ENCODE results near the gene XRCC3.

GRCh38 chr14:103686831-103687485 is 28.3 kb downstream of the XRCC3 start:
- TF ChIP-seq, protein P1, sequence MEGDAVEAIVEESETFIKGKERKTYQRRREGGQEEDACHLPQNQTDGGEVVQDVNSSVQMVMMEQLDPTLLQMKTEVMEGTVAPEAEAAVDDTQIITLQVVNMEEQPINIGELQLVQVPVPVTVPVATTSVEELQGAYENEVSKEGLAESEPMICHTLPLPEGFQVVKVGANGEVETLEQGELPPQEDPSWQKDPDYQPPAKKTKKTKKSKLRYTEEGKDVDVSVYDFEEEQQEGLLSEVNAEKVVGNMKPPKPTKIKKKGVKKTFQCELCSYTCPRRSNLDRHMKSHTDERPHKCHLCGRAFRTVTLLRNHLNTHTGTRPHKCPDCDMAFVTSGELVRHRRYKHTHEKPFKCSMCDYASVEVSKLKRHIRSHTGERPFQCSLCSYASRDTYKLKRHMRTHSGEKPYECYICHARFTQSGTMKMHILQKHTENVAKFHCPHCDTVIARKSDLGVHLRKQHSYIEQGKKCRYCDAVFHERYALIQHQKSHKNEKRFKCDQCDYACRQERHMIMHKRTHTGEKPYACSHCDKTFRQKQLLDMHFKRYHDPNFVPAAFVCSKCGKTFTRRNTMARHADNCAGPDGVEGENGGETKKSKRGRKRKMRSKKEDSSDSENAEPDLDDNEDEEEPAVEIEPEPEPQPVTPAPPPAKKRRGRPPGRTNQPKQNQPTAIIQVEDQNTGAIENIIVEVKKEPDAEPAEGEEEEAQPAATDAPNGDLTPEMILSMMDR (IDR thresholded peaks at IDR 0.05), result no peak
- no peak for TF ChIP-seq POLR2A (IDR thresholded peaks at IDR 0.05)

All from lower leg skin (tissue), 3 donors.